ENCODE measurements around the gene MAML2.

DNA sequence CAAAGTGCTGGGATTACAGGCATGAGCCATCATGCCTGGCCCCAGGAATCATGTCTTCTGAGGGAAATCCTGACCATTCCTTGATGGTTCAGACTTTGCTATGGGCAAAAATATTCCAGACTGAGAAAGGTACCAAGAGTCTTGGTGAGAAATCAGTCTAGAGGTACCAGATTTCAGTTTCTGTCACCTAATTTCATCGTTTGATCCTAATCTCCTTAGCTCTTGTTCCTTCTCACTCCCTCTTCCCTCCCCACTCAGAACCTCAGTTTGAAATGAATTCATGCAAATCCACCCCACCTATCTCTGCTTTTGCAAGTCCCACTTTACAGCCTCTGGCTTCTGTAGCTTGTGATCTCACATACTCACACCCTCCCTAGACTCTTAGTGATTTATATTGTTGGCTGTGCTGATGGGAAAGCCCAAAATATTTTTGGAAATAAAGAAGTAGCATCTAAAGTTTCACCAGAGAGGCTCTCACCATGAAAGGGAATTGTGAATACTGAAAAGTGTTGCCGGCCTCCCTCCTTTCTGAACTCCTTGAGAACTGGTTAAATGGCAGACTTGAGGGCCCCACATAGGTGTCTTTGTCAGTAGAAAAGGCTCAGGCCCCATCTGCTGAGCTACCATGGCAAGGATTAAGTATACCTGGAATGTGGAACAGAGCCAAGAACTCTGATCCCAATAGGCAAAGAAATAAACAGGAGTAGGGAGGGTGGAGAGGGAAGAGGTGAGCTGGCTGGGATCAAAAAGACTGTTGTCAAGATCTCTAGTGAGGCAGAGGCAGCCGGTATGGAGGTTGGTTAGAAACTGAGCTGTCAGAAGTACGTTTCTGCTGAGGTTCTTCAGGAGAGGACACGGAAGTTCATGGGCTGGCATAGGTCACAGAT, 228.6 kb downstream of the MAML2 start:
- TF ChIP-seq POLR2A (IDR thresholded peaks at IDR 0.05) (no peak), EP300 (IDR thresholded peaks at IDR 0.05) (no peak)
- TF ChIP-seq, protein P1, sequence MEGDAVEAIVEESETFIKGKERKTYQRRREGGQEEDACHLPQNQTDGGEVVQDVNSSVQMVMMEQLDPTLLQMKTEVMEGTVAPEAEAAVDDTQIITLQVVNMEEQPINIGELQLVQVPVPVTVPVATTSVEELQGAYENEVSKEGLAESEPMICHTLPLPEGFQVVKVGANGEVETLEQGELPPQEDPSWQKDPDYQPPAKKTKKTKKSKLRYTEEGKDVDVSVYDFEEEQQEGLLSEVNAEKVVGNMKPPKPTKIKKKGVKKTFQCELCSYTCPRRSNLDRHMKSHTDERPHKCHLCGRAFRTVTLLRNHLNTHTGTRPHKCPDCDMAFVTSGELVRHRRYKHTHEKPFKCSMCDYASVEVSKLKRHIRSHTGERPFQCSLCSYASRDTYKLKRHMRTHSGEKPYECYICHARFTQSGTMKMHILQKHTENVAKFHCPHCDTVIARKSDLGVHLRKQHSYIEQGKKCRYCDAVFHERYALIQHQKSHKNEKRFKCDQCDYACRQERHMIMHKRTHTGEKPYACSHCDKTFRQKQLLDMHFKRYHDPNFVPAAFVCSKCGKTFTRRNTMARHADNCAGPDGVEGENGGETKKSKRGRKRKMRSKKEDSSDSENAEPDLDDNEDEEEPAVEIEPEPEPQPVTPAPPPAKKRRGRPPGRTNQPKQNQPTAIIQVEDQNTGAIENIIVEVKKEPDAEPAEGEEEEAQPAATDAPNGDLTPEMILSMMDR (IDR thresholded peaks at IDR 0.05), result no peak
